IPS-18c (cell line): Measurements from ENCODE around the gene SUSD3.
A peak's percentile ranks its signal among the peaks of the same experiment; 100 is the strongest.
"Not testable (repeated sequence)": the region's sequence is repeated elsewhere in the genome, so short reads cannot be mapped to it uniquely, and the experiment has no call there.

Source experiments
- H3K4me3 ChIP-seq: 2 replicates; pipeline ENCODE4 v1.7.0; 2013; ENCODE audit warnings: low read depth, mild to moderate bottlenecking, low read length, moderate library complexity; ENCODE audit not compliant: insufficient read depth
- H3K9me3 ChIP-seq: one replicate; pipeline ENCODE4 v1.6.1; 2013; ENCODE audit warnings: mild to moderate bottlenecking, low read length, moderate library complexity; ENCODE audit not compliant: control insufficient read depth, insufficient read depth

SUSD3 gene

DNA sequence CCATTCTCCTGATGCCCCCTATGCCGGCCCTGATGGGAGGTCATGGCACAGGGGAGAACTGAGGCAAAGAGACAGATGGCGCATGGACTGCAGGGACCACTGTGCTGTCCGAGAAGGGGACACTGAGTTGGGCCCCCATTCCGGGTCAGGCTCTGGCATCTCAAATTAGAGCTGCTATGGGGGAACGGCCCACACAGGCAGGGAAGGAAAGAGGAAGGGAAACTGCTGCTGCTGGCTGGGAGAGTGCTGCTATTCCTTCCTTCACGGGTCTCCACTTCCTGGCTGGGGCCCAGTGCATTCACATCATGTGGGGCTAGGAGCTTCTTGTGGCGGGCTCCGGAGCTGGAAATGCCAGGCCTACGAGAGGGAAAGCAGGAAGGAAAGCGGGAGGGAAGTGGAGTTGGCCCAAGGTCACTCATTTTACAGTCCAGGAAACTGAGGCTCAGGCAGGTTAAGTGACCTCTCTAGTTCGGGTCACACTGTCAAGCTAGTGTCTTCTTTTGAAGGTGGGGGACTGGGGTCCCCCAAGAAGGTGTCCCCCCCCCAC is 36.2 kb downstream of the SUSD3 start:
- peaks cover 2% of the 10 kb centered on the region for H3K9me3 ChIP-seq
- H3K4me3 ChIP-seq: peak overlapping the region; percentile 63; the same call in 1 of the 2 replicates

DNA sequence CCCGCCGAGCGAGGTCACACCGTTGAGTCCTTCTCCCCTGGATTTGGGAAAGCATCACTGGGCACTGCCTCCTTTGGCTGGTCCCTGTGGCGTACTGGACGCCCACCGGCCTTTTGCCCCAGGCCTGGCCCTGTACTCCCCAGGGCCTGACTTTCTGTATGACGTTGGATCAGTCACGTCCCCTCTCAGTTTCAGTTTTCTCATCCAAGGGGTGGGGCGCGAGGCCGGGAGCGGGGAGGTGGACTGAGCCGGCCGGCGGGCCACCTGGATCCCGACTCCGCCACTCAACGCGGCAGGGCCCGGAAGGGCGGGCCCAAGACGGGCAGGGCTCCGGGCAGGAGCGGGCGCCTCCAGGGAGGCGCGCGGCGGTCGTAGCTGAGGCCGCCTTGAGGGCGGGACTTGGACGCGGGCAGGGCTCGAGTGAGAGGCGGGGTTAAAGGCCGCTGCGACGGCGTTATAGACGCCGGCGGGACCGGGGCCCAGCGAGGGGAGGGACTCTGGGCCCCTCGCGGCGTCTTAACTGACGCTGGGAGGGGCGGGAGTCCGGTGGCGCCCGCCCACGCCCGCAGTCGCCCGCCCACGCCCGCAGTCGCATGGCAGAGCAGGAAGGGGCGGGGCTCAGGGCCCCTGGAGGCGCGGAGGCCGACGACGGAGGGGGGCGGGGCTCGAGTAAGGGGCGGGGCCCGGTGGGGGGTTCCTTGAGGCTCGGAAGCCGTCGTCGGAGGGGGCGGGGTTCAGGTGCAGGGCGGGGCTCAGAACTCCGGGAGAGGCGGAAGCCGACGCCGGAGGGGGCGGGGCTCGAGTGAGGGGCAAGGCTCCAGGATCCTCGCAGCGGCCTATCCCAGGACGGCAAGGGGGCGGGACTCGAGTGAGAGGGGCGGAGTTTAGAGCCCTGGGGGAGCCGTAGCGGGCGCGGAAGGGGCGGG is 37.0 kb downstream of the SUSD3 start:
- peaks cover 2% of the 10 kb centered on the region for H3K9me3 ChIP-seq
- H3K4me3 ChIP-seq: peak overlapping the region; percentile 83; the same call in 1 of the 2 replicates

DNA sequence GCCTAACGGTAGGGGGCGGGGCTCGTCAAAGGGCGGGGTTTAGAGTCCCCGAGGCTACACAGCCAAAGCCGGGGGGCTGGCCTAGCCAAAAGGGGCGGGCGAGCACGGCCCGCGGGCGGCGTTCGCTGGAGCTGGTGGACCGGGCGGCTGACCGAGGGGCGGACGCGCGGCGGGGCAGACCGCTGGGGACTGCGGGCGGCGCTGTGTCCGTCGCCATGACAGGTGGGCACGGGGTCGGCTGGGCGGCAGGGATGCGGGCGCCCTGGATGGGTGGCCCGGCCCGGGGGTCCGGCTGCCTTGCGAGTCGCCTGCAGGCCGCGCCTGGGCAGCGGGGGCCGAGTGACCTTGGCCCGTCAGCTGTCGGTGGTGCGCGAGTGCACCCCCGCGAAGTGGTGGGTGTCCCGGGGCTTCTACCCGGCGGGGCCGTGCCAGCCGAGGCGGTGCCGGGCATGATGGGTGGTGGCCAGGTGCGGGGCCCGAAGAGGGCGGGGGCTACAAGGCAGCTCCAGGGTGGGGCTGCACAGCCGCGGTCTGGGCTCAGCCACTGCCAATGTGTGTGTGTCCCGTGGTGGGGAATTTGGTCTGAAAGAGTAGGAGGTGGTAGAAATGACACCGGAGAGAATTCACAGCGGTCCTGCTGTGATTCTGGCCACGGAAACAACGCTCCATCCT is 37.8 kb downstream of the SUSD3 start, which contains the start of gene CARD19:
TSS of gene CARD19 (plus strand) at position 87 of the 672 bp plus-strand sequence. CDS start at position 216, 129 bp downstream.
- Histone ChIP-seq H3K4me3 (peak within 1 kb of the TSS; percentile 83), H3K9me3 (peaks cover 2% of the 10 kb centered on the region)

DNA sequence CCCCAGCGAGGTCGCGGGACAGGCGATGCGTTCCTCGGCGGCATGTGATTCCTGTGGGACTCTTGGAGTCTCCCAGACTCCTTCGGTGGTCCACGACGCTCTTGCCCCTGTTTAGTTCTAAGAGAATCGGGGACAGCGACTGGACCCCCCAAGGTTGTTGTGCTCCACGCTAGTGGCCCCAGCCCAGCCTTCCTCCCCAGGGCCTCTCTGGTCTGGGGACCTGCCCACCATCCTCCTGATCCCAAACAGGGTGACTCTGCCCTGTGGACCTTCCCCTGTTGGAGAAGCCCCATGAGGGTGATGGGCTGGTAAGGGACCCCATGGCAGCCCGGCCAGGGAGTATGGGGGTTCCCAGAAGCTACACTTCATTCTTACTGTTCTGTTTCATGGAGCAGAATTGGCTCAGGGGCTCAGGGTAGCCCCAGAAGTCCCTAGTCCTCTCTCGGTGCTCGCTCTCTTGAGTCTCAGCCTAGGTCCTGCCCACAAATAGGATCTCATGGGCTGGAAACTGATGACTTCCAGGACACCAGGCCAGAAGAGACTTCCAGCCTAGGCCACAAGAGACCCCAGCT is 38.4 kb downstream of the SUSD3 start:
- H3K9me3 ChIP-seq: peaks cover 2% of the 10 kb centered on the region
- H3K4me3 ChIP-seq: peak overlapping the region; percentile 83; the same call in 1 of the 2 replicates

DNA sequence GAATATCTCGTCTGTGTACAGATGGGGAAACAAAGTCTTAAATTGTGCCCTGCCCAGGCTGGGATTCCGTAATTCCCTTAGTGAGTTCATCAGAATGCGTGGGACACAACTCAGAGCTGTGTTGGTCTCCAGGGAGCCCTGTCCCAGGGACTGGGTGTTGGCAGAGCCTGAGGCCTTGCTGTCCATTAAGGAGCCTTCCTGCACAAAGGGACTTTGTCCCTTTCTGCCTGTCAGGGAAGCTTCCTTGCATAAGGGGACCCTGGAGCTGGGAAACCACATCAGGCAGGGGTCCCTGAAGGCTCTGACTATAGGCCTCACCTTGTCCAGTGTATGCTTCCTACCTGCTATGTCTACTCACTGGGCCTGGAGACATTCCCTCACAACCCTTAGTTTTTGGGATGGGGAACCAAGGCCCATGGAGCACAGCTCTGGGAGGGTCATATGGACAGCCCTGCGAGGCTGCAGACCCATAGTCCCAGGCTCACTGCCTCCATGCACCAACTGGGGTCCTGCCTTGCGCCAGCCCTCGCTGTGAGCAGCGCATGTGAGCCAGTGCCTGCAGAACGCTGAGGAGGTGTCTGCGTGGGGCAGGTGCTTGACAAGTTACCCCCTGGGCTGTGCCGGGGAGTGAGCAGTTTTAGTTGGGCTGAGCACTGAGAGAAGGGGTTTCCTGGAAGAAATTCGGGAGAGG is 39.2 kb downstream of the SUSD3 start:
- Histone ChIP-seq H3K9me3 (peaks cover 2% of the 10 kb centered on the region), H3K4me3 (no peak overlapping the region)

DNA sequence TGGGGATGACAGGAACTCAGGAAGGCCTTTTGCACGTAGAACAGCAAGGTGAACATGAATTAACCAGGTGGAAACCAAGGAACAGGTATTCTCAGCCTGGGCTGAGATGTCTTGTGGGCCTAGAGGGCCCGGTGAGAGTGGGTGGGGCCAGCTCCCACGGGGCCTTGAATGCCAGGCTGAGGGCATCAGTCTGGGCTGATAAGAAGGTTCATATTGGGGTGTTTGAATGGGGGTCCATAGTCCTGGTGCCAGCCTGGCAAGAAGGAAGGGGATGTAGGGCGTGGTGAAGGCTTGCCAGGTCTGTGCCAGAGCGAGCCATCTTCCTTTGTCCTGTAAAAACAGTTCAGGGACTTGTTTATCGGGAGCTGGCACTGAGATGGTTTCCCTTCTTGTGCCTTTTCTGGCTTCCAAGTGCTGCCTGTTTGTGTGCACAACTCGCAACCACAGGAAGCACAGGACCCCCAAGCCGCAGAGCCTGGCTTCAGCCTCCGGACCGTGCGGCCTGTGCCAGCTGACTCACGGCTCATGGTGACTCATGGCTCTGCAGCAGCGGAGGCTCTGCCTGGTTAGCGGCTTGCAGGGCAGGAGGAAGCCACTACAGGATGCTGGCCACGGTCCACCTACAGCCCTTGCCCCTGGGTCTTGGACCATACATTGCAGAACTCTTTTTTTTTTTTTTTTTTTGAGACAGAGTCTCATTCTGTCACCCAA is 39.9 kb downstream of the SUSD3 start:
- Histone ChIP-seq H3K4me3 (no peak overlapping the region), H3K9me3 (peaks cover 2% of the 10 kb centered on the region)

DNA sequence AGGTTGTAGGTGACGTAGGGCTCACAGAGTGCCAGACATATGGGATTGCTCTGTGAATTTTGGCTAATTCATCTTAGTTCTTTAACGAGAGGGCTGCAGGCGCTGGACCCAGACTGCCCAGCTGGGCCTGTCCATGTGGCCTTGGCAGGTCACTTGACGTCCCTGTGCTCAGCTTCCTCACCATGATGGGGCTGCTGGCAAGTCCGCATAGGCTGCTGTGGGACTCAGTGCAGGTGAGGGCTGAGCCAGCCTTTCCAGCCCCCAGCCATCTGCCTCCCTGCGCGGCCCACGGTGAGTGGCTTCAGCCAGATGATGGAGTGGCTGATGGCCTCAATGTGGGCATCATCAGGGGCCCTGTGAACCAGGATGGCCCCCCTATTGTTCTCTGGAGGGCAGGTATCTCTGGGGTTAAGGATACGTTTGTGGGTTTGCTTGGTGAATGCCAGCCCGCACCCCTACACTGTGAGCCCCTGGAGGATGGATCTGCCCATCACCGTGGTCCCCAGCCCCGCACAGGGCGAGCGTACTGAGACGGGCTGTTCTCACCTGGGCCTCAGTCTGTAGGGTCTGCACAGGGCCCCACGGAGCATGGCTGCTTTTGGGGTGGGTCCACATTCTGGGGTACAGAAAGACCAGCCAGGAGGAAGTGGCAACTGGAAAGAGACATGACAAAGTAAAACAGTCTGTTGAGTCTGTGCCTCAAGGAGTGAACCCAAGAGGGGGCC is 41.2 kb downstream of the SUSD3 start:
- Histone ChIP-seq H3K9me3 (peaks cover 2% of the 10 kb centered on the region), H3K4me3 (no peak overlapping the region)

DNA sequence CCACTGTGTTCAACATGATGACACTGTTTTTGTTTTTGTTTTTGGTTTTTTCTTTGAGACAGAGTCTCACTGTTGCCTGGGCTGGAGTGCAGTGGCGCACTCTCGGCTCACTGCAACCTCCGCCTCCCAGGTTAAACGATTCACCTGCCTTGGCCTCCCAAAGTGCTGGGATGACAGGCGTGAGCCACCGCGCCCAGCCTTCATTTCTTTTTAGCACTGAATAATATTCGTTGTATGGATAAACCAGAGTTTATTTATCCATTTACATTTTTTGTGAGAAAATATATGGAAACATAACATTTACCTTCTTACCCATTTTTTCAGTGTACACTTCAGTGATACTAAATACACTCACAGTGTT is 41.8 kb downstream of the SUSD3 start:
- no peak overlapping the region for H3K4me3 ChIP-seq
- H3K9me3 ChIP-seq: peaks cover 2% of the 10 kb centered on the region

DNA sequence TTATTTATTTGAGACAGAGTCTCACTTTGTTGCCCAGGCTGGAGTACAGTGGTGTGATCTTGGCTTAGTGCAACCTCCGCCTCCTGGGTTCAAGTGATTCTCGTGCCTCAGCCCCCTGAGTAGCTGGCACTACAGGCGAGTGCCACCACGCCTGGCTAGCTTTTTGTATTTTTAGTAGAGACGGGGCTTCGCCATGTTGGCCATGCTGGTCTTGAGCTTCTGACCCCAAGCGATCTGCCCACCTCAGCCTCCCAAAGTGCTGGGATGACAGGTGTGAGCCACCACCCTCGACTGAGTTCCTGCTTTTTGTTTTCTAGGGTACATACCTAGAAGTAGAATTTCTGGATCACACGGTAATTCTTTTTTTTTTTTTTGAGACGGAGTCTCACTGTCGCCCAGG is 42.6 kb downstream of the SUSD3 start:
- H3K4me3 ChIP-seq, H3K9me3 ChIP-seq: not testable (repeated sequence)

DNA sequence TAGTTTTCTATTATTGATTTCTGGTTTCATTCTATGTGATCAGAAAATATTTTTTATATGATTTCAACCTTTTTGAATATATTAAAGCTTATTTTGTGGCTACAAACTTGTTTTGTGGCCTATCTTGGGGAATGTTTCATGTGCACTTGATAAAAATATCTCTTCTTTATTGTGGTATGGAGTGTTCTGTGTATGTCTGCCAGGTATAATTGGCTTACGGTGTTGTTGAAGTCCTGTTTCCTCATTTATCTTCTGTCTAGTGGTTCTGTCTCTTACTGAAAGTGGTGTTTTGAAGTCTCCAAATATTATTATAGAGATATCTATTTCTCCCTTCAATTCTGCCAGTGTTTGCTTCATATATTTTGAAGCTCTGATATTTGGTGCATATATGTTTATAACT is 47.1 kb downstream of the SUSD3 start:
- H3K4me3 ChIP-seq: no peak overlapping the region
- H3K9me3 ChIP-seq: no peaks in the 10 kb centered on the region

DNA sequence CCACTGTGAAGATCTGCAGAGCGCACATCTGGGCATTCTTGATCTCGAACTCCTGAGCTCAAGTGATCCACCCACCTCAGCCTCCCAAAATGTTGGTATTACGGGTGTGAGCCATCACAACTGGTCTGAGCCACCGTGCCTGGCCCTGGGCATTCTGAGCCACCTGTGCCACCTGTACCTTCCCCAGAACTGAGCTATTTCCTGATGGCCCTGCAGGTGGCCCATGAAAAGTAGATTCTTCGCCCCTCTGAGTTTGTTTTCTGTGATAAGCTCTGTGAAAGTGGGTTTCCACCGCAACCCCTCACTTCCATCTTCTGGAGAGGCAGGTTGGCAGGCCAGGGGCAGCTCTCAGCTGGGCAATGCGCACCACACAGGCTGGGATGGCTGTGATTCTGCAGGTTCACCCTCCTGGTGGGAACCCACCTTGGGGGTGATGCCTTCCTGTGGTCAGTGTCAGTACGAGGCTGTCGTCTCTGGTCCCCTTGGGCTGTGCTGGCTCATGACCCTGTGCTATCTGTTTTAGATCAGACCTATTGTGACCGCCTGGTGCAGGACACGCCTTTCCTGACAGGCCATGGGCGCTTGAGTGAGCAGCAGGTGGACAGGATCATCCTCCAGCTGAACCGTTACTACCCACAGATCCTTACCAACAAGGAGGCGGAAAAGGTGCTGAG is 48.8 kb downstream of the SUSD3 start:
- Histone ChIP-seq H3K9me3 (no peaks in the 10 kb centered on the region), H3K4me3 (no peak overlapping the region)

DNA sequence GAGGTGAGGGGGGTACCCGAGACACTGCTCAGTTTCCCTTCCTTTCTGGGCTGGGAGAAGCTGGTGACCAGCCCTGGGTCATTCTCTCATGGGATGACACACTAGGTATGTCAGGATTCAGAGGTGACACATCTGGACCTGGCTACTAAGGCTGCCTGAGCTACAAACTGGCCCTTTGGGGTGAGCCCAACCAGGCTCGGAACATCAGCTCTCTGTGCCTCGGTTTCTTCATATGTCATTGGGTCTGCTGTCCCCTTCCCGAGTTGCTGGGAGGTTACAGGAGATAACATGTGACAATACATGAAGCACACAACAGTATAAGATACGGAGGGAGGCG is 49.3 kb downstream of the SUSD3 start:
- Histone ChIP-seq H3K4me3 (no peak overlapping the region), H3K9me3 (no peaks in the 10 kb centered on the region)

DNA sequence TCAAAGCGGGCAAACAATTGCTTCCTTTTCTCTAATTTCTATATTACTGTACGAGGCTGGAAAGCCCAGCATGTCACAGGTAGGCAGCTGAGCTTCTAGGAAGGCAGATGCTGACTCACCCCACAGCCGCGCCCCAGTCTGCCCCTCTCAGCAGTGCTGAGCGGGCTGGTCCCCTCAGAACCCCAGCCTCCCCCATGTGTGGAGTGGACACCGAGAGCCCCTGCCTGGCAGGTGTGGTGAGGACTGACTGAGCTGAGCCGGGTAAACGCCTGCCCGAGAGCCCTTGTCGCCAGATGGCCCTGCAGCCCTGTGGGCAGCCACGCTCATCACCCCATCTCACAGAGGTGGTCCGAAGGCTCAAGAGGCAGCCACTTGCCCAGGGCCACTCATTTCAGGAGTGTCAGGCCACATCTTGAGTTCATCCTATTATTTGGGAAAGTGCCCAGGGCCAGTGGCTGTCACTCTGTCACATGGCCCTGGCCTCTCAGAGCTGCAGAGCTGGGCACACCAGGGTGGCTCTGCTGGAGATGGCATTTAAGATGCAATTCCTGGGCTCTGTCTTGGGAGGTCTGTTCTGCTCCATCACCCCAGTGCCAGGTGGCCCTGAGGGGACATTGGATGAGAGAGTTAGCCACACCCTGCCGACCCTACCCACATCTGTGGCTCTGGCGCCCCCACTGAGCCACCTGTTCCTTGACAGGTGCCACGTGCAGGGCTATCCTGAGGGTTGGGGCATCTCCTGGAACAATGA is 50.0 kb downstream of the SUSD3 start:
- no peak overlapping the region for H3K4me3 ChIP-seq
- H3K9me3 ChIP-seq: no peaks in the 10 kb centered on the region

DNA sequence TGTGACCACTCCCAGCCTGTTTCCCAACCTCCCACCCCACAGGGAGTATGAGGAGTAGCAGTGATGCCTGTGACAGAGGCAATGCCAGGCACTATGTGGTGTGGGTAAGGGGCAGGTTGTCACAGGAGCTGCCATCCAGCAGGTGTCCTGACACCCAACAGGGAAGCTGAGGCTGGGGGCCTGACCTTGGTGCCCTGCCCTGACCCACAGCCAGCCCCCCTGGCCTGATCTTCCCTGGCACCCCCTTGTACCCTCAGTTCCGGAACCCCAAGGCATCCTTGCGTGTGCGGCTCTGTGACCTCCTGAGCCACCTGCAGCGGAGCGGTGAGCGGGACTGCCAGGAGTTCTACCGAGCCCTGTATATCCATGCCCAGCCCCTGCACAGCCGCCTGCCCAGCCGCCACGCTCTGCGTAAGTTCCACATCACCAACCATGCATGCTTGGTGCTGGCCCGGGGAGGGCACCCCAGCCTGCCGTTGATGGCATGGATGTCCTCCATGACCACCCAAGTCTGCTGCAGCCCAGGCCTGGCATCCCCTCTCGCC is 51.9 kb downstream of the SUSD3 start:
- Histone ChIP-seq H3K9me3 (no peaks in the 10 kb centered on the region), H3K4me3 (no peak overlapping the region; the same call in 1 of the 2 replicates)

DNA sequence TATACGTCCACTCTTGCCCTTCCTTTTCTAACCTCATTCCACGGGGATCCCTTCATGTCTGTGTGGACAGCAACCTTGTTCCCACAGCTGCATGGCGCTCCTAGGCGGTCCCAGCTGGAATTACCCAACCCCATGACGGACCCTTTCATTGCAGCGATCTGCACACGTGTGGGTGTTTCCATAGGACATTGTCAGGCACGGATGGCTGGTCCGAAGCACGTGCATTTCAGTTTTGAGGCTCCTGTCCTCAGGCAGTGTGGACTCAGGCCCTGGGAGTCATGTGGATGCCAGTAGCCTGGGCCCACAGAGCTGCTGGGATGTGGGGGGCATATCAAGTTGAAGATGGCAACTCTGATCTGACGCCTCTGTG is 52.5 kb downstream of the SUSD3 start:
- no peak overlapping the region for H3K4me3 ChIP-seq
- H3K9me3 ChIP-seq: no peaks in the 10 kb centered on the region
